ENCODE results near the gene ROCK1. TPM values are rescaled to one million over a fixed set of nuclear protein-coding genes. Genes with fewer than 3 reads are reported as not detected.

The ROCK1 gene
- total RNA-seq, 2 donors from 2014 or later = 95.4 to 108 TPM

- Histone ChIP-seq H3K4me1 (ENCODE audit: control insufficient read depth in 1 of 2, low read depth in 2 of 2) (peaks cover 12 to 21% of the 10 kb centered on the region in 2 donors), H3K36me3 (no peaks in the 10 kb centered on the region), H3K9me3 (no peaks in the 10 kb centered on the region), H3K27ac (no peak overlapping the region), H3K27me3 (replicated peaks; ENCODE audit: insufficient read depth) (no peaks in the 10 kb centered on the region), H3K4me3 (no peak overlapping the region)
- no peak for ATAC-seq (ENCODE audit: insufficient number of reproducible peaks, low FRiP score, low read depth)
- DNase-seq (ENCODE audit: low spot score) = no peak
- TF ChIP-seq CTCF (IDR thresholded peaks at IDR 0.05) = no peak
Measured at GRCh38 chr18:21069468-21069867, 42.1 kb downstream of the ROCK1 start.

- no peak for DNase-seq (ENCODE audit: low spot score)
- H3K9me3 ChIP-seq = no peaks in the 10 kb centered on the region
Measured at GRCh38 chr18:21064347-21064746, 47.3 kb downstream of the ROCK1 start.

GRCh38 chr18:21063011-21063410 lies 48.6 kb downstream of the ROCK1 start:
- ATAC-seq (ENCODE audit: insufficient number of reproducible peaks, low FRiP score, low read depth) (no peak), DNase-seq (ENCODE audit: low spot score) (no peak)
- no peak overlapping the region for H3K27ac ChIP-seq
- TF ChIP-seq CTCF (IDR thresholded peaks at IDR 0.05) = no peak
- H3K9me3 ChIP-seq = no peaks in the 10 kb centered on the region
- no peak overlapping the region for H3K4me3 ChIP-seq
- H3K36me3 ChIP-seq = no peaks in the 10 kb centered on the region
- H3K27me3 ChIP-seq (replicated peaks; ENCODE audit: insufficient read depth) = no peaks in the 10 kb centered on the region
- peaks cover 0 to 12% of the 10 kb centered on the region in 2 donors for H3K4me1 ChIP-seq (ENCODE audit: control insufficient read depth in 1 of 2, low read depth in 2 of 2)

More at GRCh38 chr18:21064347-21064746, 47.3 kb downstream of the ROCK1 start:
- H3K27ac ChIP-seq = no peak overlapping the region
- no peaks in the 10 kb centered on the region for H3K36me3 ChIP-seq
- ATAC-seq (ENCODE audit: insufficient number of reproducible peaks, low FRiP score, low read depth) = no peak
- no peak overlapping the region for H3K4me3 ChIP-seq
- H3K4me1 ChIP-seq (ENCODE audit: control insufficient read depth in 1 of 2, low read depth in 2 of 2) = peaks cover 0 to 12% of the 10 kb centered on the region in 2 donors
- no peak for TF ChIP-seq CTCF (IDR thresholded peaks at IDR 0.05)
- no peaks in the 10 kb centered on the region for H3K27me3 ChIP-seq (replicated peaks; ENCODE audit: insufficient read depth)

- Histone ChIP-seq H3K4me3 (no peak overlapping the region), H3K27ac (no peak overlapping the region), H3K36me3 (no peaks in the 10 kb centered on the region), H3K27me3 (replicated peaks; ENCODE audit: insufficient read depth) (no peaks in the 10 kb centered on the region), H3K9me3 (no peaks in the 10 kb centered on the region), H3K4me1 (ENCODE audit: control insufficient read depth in 1 of 2, low read depth in 2 of 2) (peaks cover 27 to 28% of the 10 kb centered on the region in 2 donors)
- no peak for DNase-seq (ENCODE audit: low spot score)
- no peak for TF ChIP-seq CTCF (IDR thresholded peaks at IDR 0.05)
- ATAC-seq (ENCODE audit: insufficient number of reproducible peaks, low FRiP score, low read depth) = no peak
Measured at GRCh38 chr18:21057112-21057511, 54.5 kb downstream of the ROCK1 start.

GRCh38 chr18:21056545-21056944 lies 55.1 kb downstream of the ROCK1 start:
- ATAC-seq (ENCODE audit: insufficient number of reproducible peaks, low FRiP score, low read depth) = no peak
- Histone ChIP-seq H3K27me3 (replicated peaks; ENCODE audit: insufficient read depth) (no peaks in the 10 kb centered on the region), H3K27ac (no peak overlapping the region), H3K36me3 (no peaks in the 10 kb centered on the region), H3K4me1 (ENCODE audit: control insufficient read depth in 1 of 2, low read depth in 2 of 2) (peaks cover 32 to 33% of the 10 kb centered on the region in 2 donors), H3K9me3 (no peaks in the 10 kb centered on the region), H3K4me3 (no peak overlapping the region)
- TF ChIP-seq CTCF (IDR thresholded peaks at IDR 0.05) = no peak
- no peak for DNase-seq (ENCODE audit: low spot score)

All from thoracic aorta (tissue), 2 donors.